ENCODE measurements around the gene KCTD17.

DNA sequence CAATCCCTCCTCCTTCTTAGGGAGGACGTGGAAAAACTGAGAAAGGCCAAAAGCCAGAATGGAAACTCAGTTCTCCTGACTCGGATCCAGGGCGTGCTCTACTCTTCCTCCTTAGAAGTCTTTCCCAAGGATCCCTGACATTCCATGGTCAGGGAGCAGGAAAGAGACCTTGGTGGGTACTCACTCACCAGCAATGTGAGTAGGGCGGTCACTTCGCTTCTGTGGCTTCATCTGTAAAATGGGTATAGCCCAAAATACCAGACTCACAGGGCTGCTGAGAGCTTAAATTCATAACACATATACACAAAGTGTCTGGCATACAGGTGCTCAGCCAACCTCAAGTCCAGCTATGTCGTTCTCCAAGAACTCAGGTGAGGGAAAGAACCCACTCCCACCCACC, 629 bp upstream of the KCTD17 start:
- TF ChIP-seq, protein P1, sequence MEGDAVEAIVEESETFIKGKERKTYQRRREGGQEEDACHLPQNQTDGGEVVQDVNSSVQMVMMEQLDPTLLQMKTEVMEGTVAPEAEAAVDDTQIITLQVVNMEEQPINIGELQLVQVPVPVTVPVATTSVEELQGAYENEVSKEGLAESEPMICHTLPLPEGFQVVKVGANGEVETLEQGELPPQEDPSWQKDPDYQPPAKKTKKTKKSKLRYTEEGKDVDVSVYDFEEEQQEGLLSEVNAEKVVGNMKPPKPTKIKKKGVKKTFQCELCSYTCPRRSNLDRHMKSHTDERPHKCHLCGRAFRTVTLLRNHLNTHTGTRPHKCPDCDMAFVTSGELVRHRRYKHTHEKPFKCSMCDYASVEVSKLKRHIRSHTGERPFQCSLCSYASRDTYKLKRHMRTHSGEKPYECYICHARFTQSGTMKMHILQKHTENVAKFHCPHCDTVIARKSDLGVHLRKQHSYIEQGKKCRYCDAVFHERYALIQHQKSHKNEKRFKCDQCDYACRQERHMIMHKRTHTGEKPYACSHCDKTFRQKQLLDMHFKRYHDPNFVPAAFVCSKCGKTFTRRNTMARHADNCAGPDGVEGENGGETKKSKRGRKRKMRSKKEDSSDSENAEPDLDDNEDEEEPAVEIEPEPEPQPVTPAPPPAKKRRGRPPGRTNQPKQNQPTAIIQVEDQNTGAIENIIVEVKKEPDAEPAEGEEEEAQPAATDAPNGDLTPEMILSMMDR (conservative IDR thresholded peaks at IDR 0.05 in 1 of 2, IDR thresholded peaks at IDR 0.05 in 1 of 2; ENCODE audit: low read depth in 1 of 2, low read length in 2 of 2): no peak
- TF ChIP-seq EZH2 (IDR thresholded peaks at IDR 0.05; ENCODE audit: low read length, missing control alignments): no peak
